Right renal cortex interstitium (tissue), 3 donors: ENCODE results near the gene DNAJB4. TPM values are rescaled to one million over a fixed set of nuclear protein-coding genes. Genes with fewer than 3 reads are reported as not detected.
"Not testable (repeated sequence)": the region's sequence is repeated elsewhere in the genome, so short reads cannot be mapped to it uniquely, and the experiment has no call there.

Experiments used
- DNase-seq, 3 donors: peaks; one replicate each; pipeline ENCODE4 v3.0.0-alpha.2; 2013; ENCODE audit warnings: low read depth in 3 of 3, low spot score in 2 of 3
- polyA plus RNA-seq, 3 donors: library from polyadenylated mRNA; unstranded; fragments of 120-200 nt; gene quantifications; one replicate each; pipeline ENCODE4 v1.2.1, GENCODE V29; 2013; ENCODE audit not compliant: insufficient read length in 3 of 3

DNAJB4 gene
- polyA plus RNA-seq, 3 donors: 36.7 to 46.4 (median 39.4) TPM

DNA sequence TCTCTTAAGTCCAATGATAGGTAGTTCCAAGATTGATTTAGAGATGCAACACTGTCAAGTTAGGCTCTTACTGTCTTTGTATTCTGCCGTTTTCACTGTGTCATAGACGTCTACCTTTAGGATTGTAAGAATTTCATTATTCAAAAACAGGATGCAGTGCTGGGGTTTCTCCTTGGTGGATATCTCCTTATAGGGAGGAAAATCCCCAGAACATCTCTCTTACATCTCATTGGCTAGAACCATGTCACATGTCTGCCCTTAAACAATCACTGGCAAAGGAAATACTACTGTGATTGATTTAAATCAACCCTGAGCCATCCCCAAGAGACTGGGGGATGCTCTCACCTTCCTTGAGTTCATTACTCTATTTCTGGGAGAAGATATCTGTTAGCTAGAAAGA lies 15.0 kb upstream of the DNAJB4 start:
- no peak for DNase-seq

DNA sequence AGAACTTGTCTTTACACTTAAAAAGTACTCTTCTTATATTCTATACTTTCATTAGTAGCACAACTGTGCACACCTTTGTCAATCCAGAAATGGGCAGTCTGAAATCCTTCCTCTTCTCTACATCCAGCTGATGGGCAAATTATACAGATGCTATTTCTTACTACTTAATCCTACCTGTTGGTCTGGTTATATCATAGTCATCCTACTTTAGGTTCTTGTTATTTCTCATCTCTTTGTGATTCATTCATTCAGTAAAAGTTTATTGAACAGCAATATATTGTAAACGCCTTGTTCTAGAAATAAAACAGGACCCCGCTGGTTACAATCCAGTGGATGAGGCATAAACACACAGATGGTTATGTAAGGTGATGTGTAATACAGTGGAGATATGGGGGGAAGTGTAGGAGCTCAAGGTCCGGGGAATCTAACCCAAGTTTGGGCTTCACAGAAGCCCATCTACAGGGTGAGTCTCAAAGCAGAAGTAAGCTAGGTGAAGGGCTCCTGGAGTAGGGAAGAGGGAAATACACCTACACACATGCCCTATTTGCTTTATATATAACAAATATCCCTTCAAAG lies 14.0 kb upstream of the DNAJB4 start:
- no peak for DNase-seq

GRCh38 chr1:77991638-77992037 lies 13.1 kb upstream of the DNAJB4 start:
- no peak for DNase-seq

DNA sequence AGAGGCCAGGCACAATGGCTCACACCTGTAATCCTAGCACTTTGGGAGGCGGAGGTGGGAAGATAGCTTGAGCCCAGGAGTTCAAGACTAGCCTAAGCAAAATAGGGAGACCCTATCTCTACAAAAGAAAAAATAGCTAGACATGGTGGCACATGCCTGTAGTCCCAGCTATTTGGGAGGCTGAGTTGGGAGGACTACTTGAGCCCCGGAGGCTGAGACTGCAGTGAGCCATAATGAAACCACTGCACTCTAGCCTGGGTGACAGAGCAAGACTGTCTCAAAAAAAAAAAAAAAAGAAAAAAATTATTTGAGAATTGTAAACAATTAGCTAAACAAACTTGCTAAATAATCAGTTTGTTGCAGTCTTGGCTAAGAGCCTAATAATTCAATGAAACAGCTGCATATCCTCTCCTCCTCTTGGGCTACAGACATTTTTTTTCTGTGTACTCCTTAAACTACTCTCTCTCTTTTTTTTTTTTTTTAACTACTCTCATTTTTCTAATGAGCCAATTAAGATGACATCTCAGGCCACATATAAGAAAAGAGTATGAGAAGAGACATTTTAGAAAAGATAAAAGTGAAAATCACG lies 10.5 kb upstream of the DNAJB4 start:
- no peak for DNase-seq

DNA sequence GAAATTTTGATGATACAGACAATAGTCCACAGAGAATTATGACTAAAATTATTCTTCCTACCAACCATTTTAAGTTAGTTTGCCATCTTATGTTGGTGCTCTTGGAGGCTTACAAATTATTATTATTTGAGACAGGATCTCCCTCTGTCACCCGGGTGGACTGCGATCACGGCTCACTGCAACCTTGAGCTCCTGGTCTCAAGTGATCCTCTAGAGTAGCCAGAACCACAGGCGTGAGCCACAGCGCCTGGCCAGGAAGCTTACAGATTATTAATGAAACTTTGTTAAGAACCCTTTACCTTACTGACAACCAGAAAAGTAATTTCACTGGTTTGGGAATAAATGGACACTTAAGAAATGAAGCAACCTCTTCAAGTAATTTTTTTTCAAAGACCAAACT lies 8.0 kb upstream of the DNAJB4 start:
- no peak for DNase-seq

GRCh38 chr1:78000536-78000935 lies 4.2 kb upstream of the DNAJB4 start:
- DNase-seq: not testable (repeated sequence)

GRCh38 chr1:78003070-78003746 lies 1.5 kb upstream of the DNAJB4 start:
- DNase-seq: no peak

GRCh38 chr1:78003882-78004718 lies 639 bp upstream of the DNAJB4 start:
- DNase-seq: peak in 1 of 3 donors; percentile 41

- DNase-seq: no peak
Measured at GRCh38 chr1:78005448-78005722, 646 bp downstream of the DNAJB4 start.

DNA sequence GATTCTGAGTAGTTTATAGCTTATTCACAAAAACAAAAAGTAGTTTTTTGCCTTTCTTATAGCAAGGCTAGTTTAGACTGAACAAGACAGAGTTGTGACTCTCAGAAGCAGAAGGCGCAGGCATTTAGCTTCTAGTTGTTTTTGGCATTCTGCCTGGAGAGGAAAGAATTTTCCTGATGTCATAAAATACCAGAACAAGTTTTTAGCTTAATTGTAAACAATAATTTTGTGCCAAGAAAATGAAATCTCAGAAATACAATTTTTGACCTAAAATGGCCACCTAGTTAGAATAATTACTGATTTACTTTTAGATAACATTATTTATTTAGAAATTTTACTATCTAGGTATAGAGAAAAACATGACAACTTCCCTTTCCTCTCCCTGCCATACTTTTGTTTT lies 1.0 kb downstream of the DNAJB4 start:
- peak; percentile 80 to 83 (median 83) for DNase-seq

DNA sequence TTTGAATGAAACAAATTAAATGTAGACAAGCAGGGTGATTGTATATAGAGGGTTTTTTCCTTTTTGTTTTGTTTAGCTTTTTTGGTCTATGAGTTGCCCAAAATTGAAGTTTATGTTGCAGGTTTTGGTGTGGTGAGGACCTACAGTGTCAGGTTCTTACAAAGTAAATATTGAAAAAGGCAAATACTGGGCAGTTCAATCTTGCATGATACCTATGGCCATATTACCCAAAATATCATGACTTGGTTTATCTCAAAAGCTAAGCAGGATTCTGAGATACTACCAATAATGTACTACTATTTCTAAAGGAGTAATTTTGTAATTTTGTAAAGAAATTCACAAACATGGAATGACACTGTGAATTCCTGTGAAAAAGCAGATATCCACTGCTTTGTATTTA lies 1.8 kb downstream of the DNAJB4 start:
- no peak for DNase-seq

- no peak for DNase-seq
Measured at GRCh38 chr1:78007677-78008341, 3.1 kb downstream of the DNAJB4 start.

- no peak for DNase-seq
Measured at GRCh38 chr1:78009276-78009675, 4.5 kb downstream of the DNAJB4 start.

DNA sequence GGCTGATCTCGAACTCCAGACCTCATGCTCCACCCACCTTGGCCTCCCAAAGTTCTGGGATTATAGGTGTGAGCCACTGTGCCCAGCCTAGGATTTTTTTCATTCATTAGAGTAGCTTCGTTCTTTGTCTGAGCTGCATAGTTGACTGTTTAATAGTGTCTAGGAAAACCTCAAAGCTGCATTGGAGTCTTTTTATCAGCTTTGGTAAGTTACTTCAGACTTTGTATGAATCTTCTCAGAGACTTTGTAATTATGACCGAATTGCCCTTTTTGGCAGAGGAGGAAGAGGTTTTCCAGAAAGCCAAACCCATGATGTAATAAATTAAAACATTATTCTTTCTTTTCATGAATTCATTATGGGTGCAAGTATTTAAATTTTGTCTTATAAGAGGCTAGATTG lies 5.1 kb downstream of the DNAJB4 start:
- no peak for DNase-seq

DNA sequence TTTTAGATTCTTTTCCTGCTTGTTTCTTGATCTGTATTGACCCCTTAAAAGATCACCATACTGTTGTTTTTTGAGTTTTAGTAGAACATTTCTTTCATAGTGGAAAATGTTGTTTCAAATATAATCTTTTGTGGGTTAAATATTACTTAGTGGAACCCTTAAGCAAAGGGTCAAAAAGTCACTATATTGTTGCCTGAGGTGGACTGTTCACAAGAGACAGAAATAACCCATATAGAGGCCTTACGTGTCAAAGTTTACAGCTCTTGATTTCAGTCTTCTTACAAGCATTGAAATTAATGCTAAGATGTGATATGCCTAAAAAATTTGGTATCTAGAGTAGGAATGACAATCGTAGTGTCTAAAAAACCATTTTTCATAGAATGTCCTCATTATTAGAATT lies 6.3 kb downstream of the DNAJB4 start:
- DNase-seq: no peak

GRCh38 chr1:78015148-78015547 lies 10.4 kb downstream of the DNAJB4 start:
- DNase-seq: no peak

GRCh38 chr1:78019024-78019423 lies 14.3 kb downstream of the DNAJB4 start:
- DNase-seq: no peak

- DNase-seq: not testable (repeated sequence)
Measured at GRCh38 chr1:78021134-78021533, 16.4 kb downstream of the DNAJB4 start.

DNA sequence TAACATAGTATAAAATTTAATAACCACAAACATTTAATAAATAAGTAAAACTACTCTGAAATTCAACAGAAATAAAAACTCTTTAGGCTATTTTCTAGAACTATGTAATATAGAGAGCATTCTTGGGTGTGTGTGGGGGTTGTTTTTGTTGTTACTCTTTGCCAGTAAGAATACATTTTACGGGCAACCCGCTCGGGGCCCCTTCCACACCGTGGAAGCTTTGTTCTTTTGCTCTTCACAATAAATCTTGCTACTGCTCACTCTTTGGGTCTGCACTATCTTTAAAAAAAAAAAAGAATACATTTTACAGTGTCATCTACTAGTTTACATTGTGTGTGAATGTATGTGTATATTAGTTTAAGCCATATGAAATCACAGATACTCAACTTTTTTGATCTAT lies 25.1 kb downstream of the DNAJB4 start:
- DNase-seq: no peak

DNA sequence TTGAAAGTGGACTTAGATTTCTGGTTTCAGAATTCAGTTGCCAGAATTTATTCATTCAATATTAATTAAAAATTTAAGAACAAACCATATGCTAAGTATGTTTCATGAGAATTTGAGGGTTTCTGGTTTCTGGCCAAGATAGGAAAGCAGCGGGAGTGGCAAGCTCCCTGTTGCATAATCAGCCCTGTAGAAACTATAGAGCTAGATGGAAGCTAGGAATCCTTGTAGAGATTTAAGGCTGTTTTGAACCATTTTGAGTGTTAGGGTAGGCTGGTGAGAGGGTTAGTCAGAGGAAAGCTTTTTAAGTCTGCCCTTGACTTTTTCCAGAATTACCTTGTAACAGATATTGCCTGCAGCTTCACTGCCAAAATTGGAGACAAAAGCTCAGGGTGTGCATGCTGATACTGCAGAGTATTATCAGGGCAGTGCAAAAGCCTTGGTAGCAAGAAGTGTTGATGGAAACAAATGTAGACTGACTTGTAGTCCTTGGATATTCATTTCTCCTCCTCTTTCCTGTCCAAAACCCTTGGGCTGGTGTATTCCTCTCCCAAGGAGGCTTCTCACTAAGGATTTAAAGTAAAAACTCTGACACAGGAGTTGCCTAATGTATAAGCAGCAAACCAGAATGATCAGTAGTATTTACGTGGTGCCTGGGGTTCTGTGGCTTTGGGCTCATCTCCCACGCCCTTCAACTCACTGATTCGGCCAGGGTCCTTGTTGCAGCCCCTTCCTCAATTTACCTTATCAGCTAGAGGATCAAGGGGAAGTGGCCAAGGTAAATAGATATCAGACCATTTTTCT lies 28.5 kb downstream of the DNAJB4 start:
- DNase-seq: no peak
